NCI-H2081 (cell line): ENCODE results near the gene CDH16.
"Not testable (repeated sequence)": the region's sequence is repeated elsewhere in the genome, so short reads cannot be mapped to it uniquely, and the experiment has no call there.

Experiments used
- DNase-seq, 2 experiments: peaks; one replicate each; lab custom pipeline; 2025; lab: John Stamatoyannopoulos, UW

The CDH16 gene

GRCh38 chr16:66871363-66871762, 47.3 kb downstream of the CDH16 start:
- DNase-seq, result not testable (repeated sequence)

GRCh38 chr16:66869424-66869823, 49.3 kb downstream of the CDH16 start:
- DNase-seq, result no peak

- DNase-seq, result no peak
These were observed 55.0 kb downstream of the CDH16 start for GRCh38 chr16:66863707-66864106.

- DNase-seq, result no peak
These were observed 56.6 kb downstream of the CDH16 start for GRCh38 chr16:66862023-66862520.

GRCh38 chr16:66859397-66860068, 59.2 kb downstream of the CDH16 start:
- DNase-seq, result no peak

- peak in 1 of 2 experiments; percentile 1 for DNase-seq
These were observed 59.8 kb downstream of the CDH16 start for GRCh38 chr16:66858740-66859396.
